Mesenteric fat pad (tissue), 1 donor: ENCODE results near the gene SRSF9. TPM values are rescaled to one million over a fixed set of nuclear protein-coding genes. Genes with fewer than 3 reads are reported as not detected.
A peak's percentile ranks its signal among the peaks of the same experiment; 100 is the strongest.

Experiments
- DNase-seq: peaks from one replicate; pipeline ENCODE4 v3.0.0-alpha.2; 2020; ENCODE audit warnings: low spot score
- total RNA-seq: library from RNA; stranded (reverse); fragmentation: NEBNext Ultra II Directional; extraction: Animal tissue kit (Norgen Biotek cat#: 25700); gene quantifications from one replicate; pipeline ENCODE4 v1.2.1, GENCODE V29; 2021
- donor health status: DM: yes; HTN: yes; CAD: no.

Gene SRSF9
- total RNA-seq, 1 donor from 2014 or later, result 120 TPM

- no peak for DNase-seq
Observed at GRCh38 chr12:120483621-120484020, 14.1 kb upstream of the SRSF9 start.

- no peak for DNase-seq
Observed at GRCh38 chr12:120481022-120481767, 11.6 kb upstream of the SRSF9 start.

DNA sequence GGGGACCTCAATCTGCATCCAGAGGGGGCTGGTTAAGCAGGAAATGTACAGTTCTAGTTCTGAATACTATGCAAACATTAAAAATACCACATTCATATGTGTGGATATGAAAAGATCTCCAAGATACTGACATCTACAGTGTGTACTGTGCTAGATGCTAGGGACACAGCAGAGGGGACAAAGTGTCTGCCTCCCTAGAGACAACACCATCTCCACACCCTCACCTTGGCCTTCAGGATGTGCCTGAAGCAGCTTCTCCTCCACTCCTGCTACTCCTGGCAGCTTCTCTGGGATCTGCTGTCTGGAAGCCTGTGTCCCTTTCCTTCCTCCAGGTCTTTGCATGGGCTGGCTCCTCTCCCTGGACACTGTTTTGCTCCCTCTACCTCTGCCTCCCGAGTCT is 10.7 kb upstream of the SRSF9 start:
- DNase-seq, result no peak

GRCh38 chr12:120479458-120479857 is 9.9 kb upstream of the SRSF9 start:
- DNase-seq, result no peak

DNA sequence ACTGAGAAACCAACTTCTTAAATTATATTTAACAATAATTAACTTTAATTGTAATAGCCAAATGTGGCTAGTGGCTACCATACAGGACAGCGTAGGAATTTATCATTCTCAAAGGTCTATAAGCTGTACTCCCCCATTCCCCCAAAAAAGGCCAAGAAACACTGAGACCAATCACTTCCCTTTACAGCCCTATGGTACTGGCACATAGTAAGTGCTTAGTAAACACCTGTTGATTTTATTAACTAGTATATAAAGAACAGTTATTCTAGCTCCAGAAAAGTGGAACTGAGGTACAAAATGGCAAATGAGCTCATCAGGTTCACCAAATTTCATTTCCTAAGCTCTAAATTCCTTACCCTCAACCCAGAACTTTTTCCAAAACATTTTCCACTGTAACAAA is 6.1 kb upstream of the SRSF9 start:
- no peak for DNase-seq

- DNase-seq, result no peak
Observed at GRCh38 chr12:120474616-120474960, 5.0 kb upstream of the SRSF9 start.

GRCh38 chr12:120473807-120474615 is 4.5 kb upstream of the SRSF9 start:
- DNase-seq, result no peak

DNA sequence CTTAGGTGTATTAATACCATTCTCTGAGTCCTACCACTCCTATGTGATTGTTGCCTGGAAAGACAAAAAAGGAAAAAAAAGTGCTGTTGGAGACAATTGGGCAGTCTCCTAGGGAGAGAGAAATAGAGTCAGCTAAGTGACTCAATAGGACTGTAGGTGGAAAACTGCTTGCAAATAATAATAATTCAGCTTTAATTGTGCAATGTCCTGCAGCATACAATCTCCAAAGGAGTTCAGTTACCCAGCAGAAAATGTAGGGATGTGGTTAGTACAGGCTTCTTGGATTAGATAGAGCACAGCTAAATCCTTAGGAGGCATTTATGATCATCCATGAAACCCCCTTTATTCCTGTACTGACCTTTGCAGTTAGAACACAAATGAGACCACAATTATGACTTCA is 3.0 kb upstream of the SRSF9 start:
- DNase-seq, result no peak

GRCh38 chr12:120470150-120470784 is 719 bp upstream of the SRSF9 start:
- DNase-seq, result no peak

GRCh38 chr12:120468821-120469449 is 613 bp downstream of the SRSF9 start:
- DNase-seq, result no peak

GRCh38 chr12:120468325-120468820 is 1.2 kb downstream of the SRSF9 start:
- DNase-seq, result no peak

DNA sequence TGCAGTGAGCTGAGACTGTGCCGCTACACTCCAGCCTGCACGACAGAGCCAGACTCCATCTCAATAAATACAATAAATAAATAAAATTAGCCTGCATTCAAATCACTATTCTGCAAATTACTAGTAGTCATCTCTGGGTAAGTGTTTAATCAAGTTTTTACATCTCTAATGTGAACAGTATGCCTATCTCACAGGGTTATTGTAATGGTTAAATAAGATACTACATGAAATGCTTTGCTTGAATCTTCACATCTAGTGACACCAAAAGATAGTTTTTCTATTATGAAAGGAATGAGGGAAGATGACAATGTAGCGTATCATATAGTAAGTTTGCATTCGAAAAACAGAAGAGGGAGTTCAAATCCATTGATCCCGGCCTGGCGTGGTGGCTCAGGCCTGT is 2.1 kb downstream of the SRSF9 start:
- peak; percentile 28 for DNase-seq

DNA sequence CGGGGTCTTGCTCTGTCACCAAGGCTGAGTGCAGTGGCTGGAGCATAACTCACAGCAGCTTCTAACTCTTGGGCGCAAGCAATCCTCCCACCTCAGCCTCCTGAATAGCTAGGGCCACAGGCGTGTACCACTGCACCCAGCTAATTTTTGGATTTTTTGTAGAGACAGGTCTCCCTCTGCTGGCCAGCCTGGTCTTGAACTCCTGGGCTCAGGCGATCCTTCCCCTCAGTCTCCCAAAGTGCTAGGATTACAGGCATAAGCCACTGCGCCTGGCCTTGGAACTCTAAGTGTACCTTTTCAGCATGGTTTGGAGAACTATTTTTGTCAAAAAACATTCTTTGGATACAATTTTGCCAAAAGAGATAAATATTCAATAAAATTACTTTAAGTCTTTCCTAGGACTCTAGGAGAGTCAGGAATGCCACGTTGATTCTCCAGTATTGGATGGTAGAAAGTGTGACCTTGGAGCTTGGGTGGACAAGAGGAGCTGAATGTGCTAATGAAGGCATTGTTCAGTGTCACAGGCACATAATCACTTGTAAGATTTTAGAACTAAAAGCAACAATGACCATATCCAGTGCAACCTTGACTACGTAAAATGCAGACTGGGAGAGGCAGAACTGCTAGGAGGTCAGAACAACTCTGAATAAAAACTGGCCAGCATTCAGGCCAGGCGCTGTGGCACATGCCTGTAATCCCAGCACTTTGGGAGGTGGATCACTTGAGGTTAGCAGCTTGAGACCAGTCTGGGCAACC is 2.8 kb downstream of the SRSF9 start:
- DNase-seq, result peak; percentile 39

GRCh38 chr12:120465756-120466155 is 3.8 kb downstream of the SRSF9 start:
- DNase-seq, result no peak

DNA sequence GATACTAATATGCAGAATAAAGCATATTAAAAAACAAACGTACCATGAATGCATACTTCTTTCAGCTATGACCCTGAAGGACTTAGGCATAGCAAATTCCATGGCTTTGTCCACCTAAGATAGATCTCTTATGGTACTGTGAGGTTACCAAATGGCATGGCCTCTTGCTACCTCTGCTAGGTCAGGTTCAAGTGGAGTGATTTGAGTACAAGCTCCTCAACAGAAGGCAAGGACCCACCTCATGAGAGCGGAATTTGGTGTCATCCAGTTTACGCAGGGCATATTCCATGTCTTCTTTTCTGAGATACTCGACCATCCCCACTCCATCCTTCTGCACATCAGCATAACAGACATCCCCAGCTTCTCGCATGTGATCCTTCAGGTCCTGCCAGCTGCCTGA is 5.8 kb downstream of the SRSF9 start:
- DNase-seq, result no peak

GRCh38 chr12:120462099-120462640 is 7.4 kb downstream of the SRSF9 start:
- no peak for DNase-seq

- DNase-seq, result no peak
Observed at GRCh38 chr12:120460157-120460556, 9.4 kb downstream of the SRSF9 start.

- no peak for DNase-seq
Observed at GRCh38 chr12:120457133-120457532, 12.4 kb downstream of the SRSF9 start.

- DNase-seq, result no peak
Observed at GRCh38 chr12:120455302-120455701, 14.2 kb downstream of the SRSF9 start.

GRCh38 chr12:120453977-120454376 is 15.6 kb downstream of the SRSF9 start:
- no peak for DNase-seq
